IPS DF 4.7 (cell line): ENCODE measurements around the gene TTN.
A peak's percentile ranks its signal among the peaks of the same experiment; 100 is the strongest.

ENCODE experiments used
- DNase-seq: peaks from one replicate; pipeline ENCODE4 v3.0.0-alpha.2; 2013; ENCODE audit warnings: low spot score; ENCODE audit errors: extremely low read depth

Gene TTN

GRCh38 chr2:178811901-178812300, 4.7 kb upstream of the TTN start:
- DNase-seq = no peak

- no peak for DNase-seq
Measured at GRCh38 chr2:178811045-178811444, 3.8 kb upstream of the TTN start.

- DNase-seq = no peak
Measured at GRCh38 chr2:178810422-178810821, 3.2 kb upstream of the TTN start.

- no peak for DNase-seq
Measured at GRCh38 chr2:178806543-178806942, 680 bp downstream of the TTN start.

- DNase-seq = no peak
Measured at GRCh38 chr2:178805457-178805856, 1.8 kb downstream of the TTN start.

- peak; percentile 22 for DNase-seq
Measured at GRCh38 chr2:178804791-178805190, 2.4 kb downstream of the TTN start.

- DNase-seq = no peak
Measured at GRCh38 chr2:178800510-178800909, 6.7 kb downstream of the TTN start.

- DNase-seq = no peak
Measured at GRCh38 chr2:178799305-178799704, 7.9 kb downstream of the TTN start.

GRCh38 chr2:178796079-178796677, 11.0 kb downstream of the TTN start:
- DNase-seq = no peak

- DNase-seq = no peak
Measured at GRCh38 chr2:178787934-178788333, 19.3 kb downstream of the TTN start.

- DNase-seq = no peak
Measured at GRCh38 chr2:178787155-178787554, 20.1 kb downstream of the TTN start.

- no peak for DNase-seq
Measured at GRCh38 chr2:178783889-178784288, 23.3 kb downstream of the TTN start.

- no peak for DNase-seq
Measured at GRCh38 chr2:178782236-178782635, 25.0 kb downstream of the TTN start.

- no peak for DNase-seq
Measured at GRCh38 chr2:178777577-178777976, 29.6 kb downstream of the TTN start.

GRCh38 chr2:178776751-178777150, 30.5 kb downstream of the TTN start:
- DNase-seq = no peak

GRCh38 chr2:178775975-178776374, 31.2 kb downstream of the TTN start:
- no peak for DNase-seq

GRCh38 chr2:178770518-178770917, 36.7 kb downstream of the TTN start:
- no peak for DNase-seq

GRCh38 chr2:178767094-178768060, 39.8 kb downstream of the TTN start:
- no peak for DNase-seq

- no peak for DNase-seq
Measured at GRCh38 chr2:178764097-178764496, 43.1 kb downstream of the TTN start.

- DNase-seq = peak; percentile 11
Measured at GRCh38 chr2:178761759-178762371, 45.4 kb downstream of the TTN start.

- no peak for DNase-seq
Measured at GRCh38 chr2:178756843-178757242, 50.4 kb downstream of the TTN start.

- no peak for DNase-seq
Measured at GRCh38 chr2:178756343-178756742, 50.9 kb downstream of the TTN start.
